ENCODE results near the gene FBXL3. TPM values are rescaled to one million over a fixed set of nuclear protein-coding genes. Genes with fewer than 3 reads are reported as not detected.
A peak's percentile ranks its signal among the peaks of the same experiment; 100 is the strongest.

FBXL3 gene
- total and polyA plus RNA-seq, 2 of the 4 experiments (the other 2 are of a cell fraction): 15.3 to 43.6 TPM

GRCh38 chr13:76993473-76993872, 33.5 kb downstream of the FBXL3 start:
- Histone ChIP-seq H3K23ac (ENCODE audit: low read depth, low read length) (no peak overlapping the region), H4K5ac (ENCODE audit: low read depth, low read length) (no peak overlapping the region), H3K4me1 (ENCODE audit: control insufficient read depth, insufficient read depth, low read length) (peaks cover 4% of the 10 kb centered on the region; the same call in 1 of the 2 replicates), H2AK9ac (replicated peaks; ENCODE audit: low read depth, low read length, poor library complexity) (no peak overlapping the region), H4K20me1 (ENCODE audit: insufficient read depth, low read length) (no peaks in the 10 kb centered on the region), H2BK20ac (ENCODE audit: low read depth, low read length) (no peak overlapping the region), H2BK15ac (ENCODE audit: low read depth, low read length) (no peak overlapping the region), H3K79me1 (ENCODE audit: low read depth in 1 of 2, low read length in 2 of 2) (peaks cover 23 to 35% of the 10 kb centered on the region in 2 experiments), H3K9ac (ENCODE audit: low read depth, low read length) (no peak overlapping the region), H3K36me3 (ENCODE audit: control insufficient read depth, insufficient read depth, low read length) (peaks cover 6% of the 10 kb centered on the region), H3K4me2 (ENCODE audit: low read depth, low read length) (peak overlapping the region; percentile 68; the same call in 1 of the 2 replicates), H3K9me1 (ENCODE audit: insufficient read depth, low read length) (peaks cover 7% of the 10 kb centered on the region), H4K91ac (ENCODE audit: insufficient read depth, low read depth, low read length) (no peak overlapping the region), H3K4me3 (ENCODE audit: insufficient read depth, low read depth, low read length) (no peak overlapping the region), H3K4ac (ENCODE audit: low read depth, low read length) (no peak overlapping the region), H3K56ac (ENCODE audit: extremely low read depth, insufficient read depth, low read length) (no peak overlapping the region), H3K9me3 (ENCODE audit: control insufficient read depth, insufficient read depth, low read length) (no peaks in the 10 kb centered on the region), H2AK5ac (ENCODE audit: low read depth, low read length) (no peak overlapping the region), H3K27ac (ENCODE audit: insufficient read depth, low read length) (no peak overlapping the region), H3K27me3 (ENCODE audit: control insufficient read depth, insufficient read depth, low read length) (no peaks in the 10 kb centered on the region), H2BK120ac (ENCODE audit: low read depth, low read length) (no peak overlapping the region), H2BK5ac (ENCODE audit: low read depth, low read length, poor library complexity, severe bottlenecking) (no peak overlapping the region), H4K8ac (ENCODE audit: low read depth in 2 of 2, low read length in 2 of 2) (no peak overlapping the region), H3K14ac (replicated peaks; ENCODE audit: low read depth, low read length) (no peak overlapping the region), H3K18ac (ENCODE audit: low read depth, low read length) (no peak overlapping the region), H2AFZ (replicated peaks; ENCODE audit: low read length, poor library complexity) (no peak overlapping the region)
- ATAC-seq (ENCODE audit: low read depth) (no peak), DNase-seq (no peak)
- no TSS peak for BruUV-seq (replicated peaks)
- in situ Hi-C loops (cut with MboI; ENCODE audit: low sequenced_read_pairs) (loop anchor here (25.0 kb wide), 1 partner anchor 1306 kb away; no protein-coding TSS in a partner anchor), dilution Hi-C loops (cut with HindIII; ENCODE audit: low sequenced_read_pairs, unreplicated experiment) (no loop called here), intact Hi-C loops (cut with micrococcal nuclease) (loop anchor here (5.0 kb wide), 1 partner anchor 836 kb away; no protein-coding TSS in a partner anchor)
- TF ChIP-seq USF2 (IDR thresholded peaks at IDR 0.05; ENCODE audit: low read depth, low read length): no peak
- no peak for TF ChIP-seq FOS (IDR thresholded peaks at IDR 0.05; ENCODE audit: low read depth, low read length)
- TF ChIP-seq ELK1 (IDR thresholded peaks at IDR 0.05; ENCODE audit: borderline replicate concordance, low read depth, low read length): no peak
- no peak for TF ChIP-seq RFX5 (IDR thresholded peaks at IDR 0.05; ENCODE audit: low read depth, low read length)
- peak; percentile 78 for TF ChIP-seq MAFK (IDR thresholded peaks at IDR 0.05; ENCODE audit: low read depth, low read length)
- TF ChIP-seq NFE2L2 (IDR thresholded peaks at IDR 0.05; ENCODE audit: low read depth, low read length): no peak
- ChIA-PET CTCF (interaction anchor here (0.7 to 3.7 kb wide), 3 partner anchors 9 to 285 kb away, joined by 3 to 15 read pairs (median 14); no protein-coding TSS in a partner anchor), POLR2A (ENCODE audit: unreplicated experiment) (no interaction called here)
- WGBS, 2 experiments (ENCODE audit: extremely low coverage in 2 of 2, insufficient read length in 1 of 2): no CpG with 5 or more reads among the region's 5 CpGs
